Glutamatergic neuron (in vitro differentiated cells): Measurements from ENCODE around the gene ZNF500. TPM values are rescaled to one million over a fixed set of nuclear protein-coding genes. Genes with fewer than 3 reads are reported as not detected.

Experiments used
- DNase-seq: peaks from one replicate; pipeline ENCODE4 v3.0.0; 2022
- H3K27ac Mint-ChIP-seq: one replicate; pipeline ENCODE4 v1.8.0; 2020; ENCODE audit warnings: mild to moderate bottlenecking, mixed read lengths, inconsistent platforms; ENCODE audit not compliant: unreplicated experiment
- H3K27me3 Mint-ChIP-seq: one replicate; pipeline ENCODE4 v1.8.0; 2020; ENCODE audit warnings: mild to moderate bottlenecking, moderate library complexity, mixed read lengths, inconsistent platforms; ENCODE audit not compliant: unreplicated experiment
- H3K36me3 Mint-ChIP-seq: one replicate; pipeline ENCODE4 v1.8.0; 2020; ENCODE audit warnings: mild to moderate bottlenecking, mixed read lengths, inconsistent platforms; ENCODE audit not compliant: unreplicated experiment
- H3K4me1 Mint-ChIP-seq: one replicate; pipeline ENCODE4 v1.8.0; 2020; ENCODE audit warnings: mild to moderate bottlenecking, low read depth, mixed read lengths, inconsistent platforms; ENCODE audit not compliant: unreplicated experiment
- H3K4me3 Mint-ChIP-seq: one replicate; pipeline ENCODE4 v1.8.0; 2020; ENCODE audit warnings: mild to moderate bottlenecking, mixed read lengths, inconsistent platforms; ENCODE audit not compliant: unreplicated experiment
- H3K9me3 Mint-ChIP-seq: one replicate; pipeline ENCODE4 v1.8.0; 2020; ENCODE audit warnings: mild to moderate bottlenecking, moderate library complexity, mixed read lengths, inconsistent platforms; ENCODE audit not compliant: unreplicated experiment
- total RNA-seq: library from RNA; stranded (reverse); fragmentation: NEBNext Ultra II Directional; extraction: Animal tissue kit (Norgen Biotek cat#: 25700); gene quantifications from one replicate; pipeline ENCODE4 v1.2.1, GENCODE V29; 2021; ENCODE audit not compliant: unreplicated experiment
- TF ChIP-seq, protein P1 (sequence below): fragments of 200-600 bp; sonication (generic); IDR thresholded peaks from one replicate; pipeline ENCODE4 v1.5.0; 2021; ENCODE audit not compliant: partially characterized antibody, unreplicated experiment

ZNF500 gene
- total RNA-seq, 1 donor from 2014 or later = 19.8 TPM

DNA sequence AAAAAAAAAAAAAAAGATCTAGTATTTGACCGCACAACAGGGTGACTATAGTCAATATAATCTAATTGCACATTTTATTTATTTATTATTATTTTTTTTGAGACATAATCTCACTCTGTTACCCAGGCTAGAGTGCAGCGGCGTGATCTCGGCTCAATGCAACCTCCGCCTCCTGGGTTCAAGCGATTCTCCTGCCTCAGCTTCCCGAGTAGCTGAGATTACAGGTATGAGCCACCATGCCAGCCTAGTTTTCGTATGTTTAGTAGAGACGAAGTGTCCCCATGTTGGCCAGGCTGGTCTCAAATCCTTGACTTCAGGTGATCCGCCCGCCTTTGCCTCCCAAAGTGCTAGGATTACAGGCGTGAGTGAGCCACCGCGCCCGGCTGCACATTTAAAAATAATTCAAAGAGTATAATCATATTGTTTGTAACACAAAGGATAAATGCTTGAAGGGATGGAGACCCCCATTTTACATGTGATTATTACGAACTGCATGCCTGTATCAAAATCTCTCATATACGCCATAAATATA, 33.7 kb downstream of the ZNF500 start:
- Mint-ChIP-seq H3K9me3 (peaks cover 6% of the 10 kb centered on the region), H3K4me3 (peak overlapping the region; percentile 93), H3K36me3 (no peaks in the 10 kb centered on the region), H3K27me3 (peaks cover 3% of the 10 kb centered on the region), H3K4me1 (peaks cover 12% of the 10 kb centered on the region), H3K27ac (peak overlapping the region; percentile 38)
- no peak for DNase-seq
- TF ChIP-seq, protein P1, sequence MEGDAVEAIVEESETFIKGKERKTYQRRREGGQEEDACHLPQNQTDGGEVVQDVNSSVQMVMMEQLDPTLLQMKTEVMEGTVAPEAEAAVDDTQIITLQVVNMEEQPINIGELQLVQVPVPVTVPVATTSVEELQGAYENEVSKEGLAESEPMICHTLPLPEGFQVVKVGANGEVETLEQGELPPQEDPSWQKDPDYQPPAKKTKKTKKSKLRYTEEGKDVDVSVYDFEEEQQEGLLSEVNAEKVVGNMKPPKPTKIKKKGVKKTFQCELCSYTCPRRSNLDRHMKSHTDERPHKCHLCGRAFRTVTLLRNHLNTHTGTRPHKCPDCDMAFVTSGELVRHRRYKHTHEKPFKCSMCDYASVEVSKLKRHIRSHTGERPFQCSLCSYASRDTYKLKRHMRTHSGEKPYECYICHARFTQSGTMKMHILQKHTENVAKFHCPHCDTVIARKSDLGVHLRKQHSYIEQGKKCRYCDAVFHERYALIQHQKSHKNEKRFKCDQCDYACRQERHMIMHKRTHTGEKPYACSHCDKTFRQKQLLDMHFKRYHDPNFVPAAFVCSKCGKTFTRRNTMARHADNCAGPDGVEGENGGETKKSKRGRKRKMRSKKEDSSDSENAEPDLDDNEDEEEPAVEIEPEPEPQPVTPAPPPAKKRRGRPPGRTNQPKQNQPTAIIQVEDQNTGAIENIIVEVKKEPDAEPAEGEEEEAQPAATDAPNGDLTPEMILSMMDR = no peak

DNA sequence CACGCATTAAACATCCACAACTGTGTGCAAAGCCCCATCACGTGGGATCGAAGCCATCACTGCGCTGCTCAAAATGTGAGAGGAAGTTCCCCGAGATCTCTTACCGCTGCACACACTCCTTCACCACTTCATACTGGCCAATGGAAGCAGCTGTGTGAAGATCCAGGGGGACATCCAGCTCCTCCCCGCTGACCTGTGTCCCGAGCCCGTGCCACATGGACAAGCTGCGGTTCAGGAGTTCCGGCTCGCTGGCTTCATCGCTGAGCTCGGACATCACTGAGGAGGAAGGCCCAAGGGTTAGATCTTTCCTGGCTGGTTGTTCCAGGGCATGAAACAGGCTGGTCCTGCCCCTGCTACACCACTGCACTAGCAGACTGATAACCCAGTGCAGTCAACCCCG, 37.1 kb downstream of the ZNF500 start:
- no peak for DNase-seq
- Mint-ChIP-seq H3K4me1 (peaks cover 12% of the 10 kb centered on the region), H3K36me3 (no peaks in the 10 kb centered on the region), H3K27me3 (peaks cover under 1% of the 10 kb centered on the region), H3K4me3 (no peak overlapping the region), H3K9me3 (peaks cover 3% of the 10 kb centered on the region), H3K27ac (no peak overlapping the region)
- TF ChIP-seq, protein P1 = no peak

DNA sequence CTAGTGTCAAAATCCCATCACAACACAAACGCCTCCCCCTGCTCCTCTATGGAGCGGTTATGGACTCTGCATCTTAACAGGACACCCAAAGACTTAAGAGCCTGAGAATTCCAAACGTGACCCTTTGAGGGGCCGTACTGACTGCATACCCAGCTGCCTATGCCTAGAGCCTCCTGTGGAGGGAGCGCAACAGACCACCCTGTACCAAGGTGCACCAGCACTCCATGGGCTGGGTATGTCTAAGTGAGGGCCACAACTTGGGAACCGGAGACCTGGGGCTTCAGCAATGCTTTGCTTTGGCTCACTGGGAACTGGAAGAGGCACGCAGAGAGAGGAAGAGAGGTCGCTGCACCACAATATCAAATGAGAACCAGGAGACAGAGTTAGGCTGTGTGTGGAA, 38.3 kb downstream of the ZNF500 start:
- peaks cover 2% of the 10 kb centered on the region for H3K9me3 Mint-ChIP-seq
- H3K27ac Mint-ChIP-seq = peak overlapping the region; percentile 31
- no peaks in the 10 kb centered on the region for H3K36me3 Mint-ChIP-seq
- H3K27me3 Mint-ChIP-seq = no peaks in the 10 kb centered on the region
- no peak overlapping the region for H3K4me3 Mint-ChIP-seq
- peaks cover 16% of the 10 kb centered on the region for H3K4me1 Mint-ChIP-seq
- no peak for DNase-seq
- TF ChIP-seq, protein P1 = no peak

DNA sequence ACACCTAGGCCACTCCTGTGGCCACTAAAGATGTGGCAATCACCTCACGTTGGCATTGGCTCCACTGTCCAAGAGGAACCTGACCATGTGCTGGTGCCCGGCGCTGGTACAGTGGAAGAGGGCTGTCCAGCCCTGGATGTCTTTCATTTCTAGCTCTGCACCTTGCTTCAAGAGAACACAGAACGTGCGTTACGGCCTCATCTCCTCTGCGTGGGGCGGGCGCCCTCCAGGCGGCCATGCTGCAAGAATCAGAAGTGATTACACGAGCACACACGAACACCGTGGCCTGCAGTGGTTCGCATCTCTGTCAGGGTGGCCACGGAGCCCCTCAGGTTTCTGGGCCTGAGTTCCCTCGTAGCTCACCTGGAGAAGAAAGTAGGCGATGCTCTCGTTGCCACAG, 40.3 kb downstream of the ZNF500 start:
- no peak for DNase-seq
- no peaks in the 10 kb centered on the region for H3K36me3 Mint-ChIP-seq
- no peak overlapping the region for H3K4me3 Mint-ChIP-seq
- TF ChIP-seq, protein P1 = no peak
- H3K27ac Mint-ChIP-seq = no peak overlapping the region
- no peaks in the 10 kb centered on the region for H3K27me3 Mint-ChIP-seq
- peaks cover 16% of the 10 kb centered on the region for H3K4me1 Mint-ChIP-seq
- H3K9me3 Mint-ChIP-seq = no peaks in the 10 kb centered on the region

DNA sequence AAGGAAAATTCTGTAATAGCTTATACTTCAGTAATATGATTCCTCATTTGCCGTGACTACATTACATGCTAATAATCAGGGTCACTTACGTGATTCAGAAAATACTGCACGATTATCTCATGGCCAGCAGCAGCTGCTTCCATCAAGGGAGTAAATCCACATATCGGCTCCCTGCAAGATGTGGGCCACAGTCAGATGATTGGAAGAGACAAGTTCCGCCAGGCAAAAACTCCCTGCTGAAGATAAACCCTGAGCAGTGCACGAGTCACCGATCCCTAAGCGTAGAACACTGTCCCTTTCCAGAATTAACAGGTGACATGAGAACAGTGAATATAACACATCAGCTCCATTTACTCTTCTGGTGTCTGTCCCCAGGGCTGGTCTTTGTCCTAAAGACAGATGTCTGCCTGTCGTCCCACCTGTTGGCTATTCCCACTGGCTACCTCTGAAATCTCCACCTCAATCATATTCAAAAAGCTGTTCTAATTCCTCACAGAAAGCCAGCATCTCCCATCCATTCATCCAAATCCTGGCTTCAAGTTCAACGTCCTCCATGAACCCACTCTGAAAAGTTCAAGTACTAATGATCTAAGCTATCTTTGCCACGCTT, 42.2 kb downstream of the ZNF500 start:
- H3K4me1 Mint-ChIP-seq = peaks cover 16% of the 10 kb centered on the region
- peak overlapping the region; percentile 65 for H3K27ac Mint-ChIP-seq
- H3K9me3 Mint-ChIP-seq = no peaks in the 10 kb centered on the region
- H3K36me3 Mint-ChIP-seq = no peaks in the 10 kb centered on the region
- H3K4me3 Mint-ChIP-seq = peak overlapping the region; percentile 31
- TF ChIP-seq, protein P1 = no peak
- no peaks in the 10 kb centered on the region for H3K27me3 Mint-ChIP-seq
- DNase-seq = no peak
